Measurements from ENCODE around the gene LRRC58. TPM values are rescaled to one million over a fixed set of nuclear protein-coding genes. Genes with fewer than 3 reads are reported as not detected.
A peak's percentile ranks its signal among the peaks of the same experiment; 100 is the strongest.
"Not testable (repeated sequence)": the region's sequence is repeated elsewhere in the genome, so short reads cannot be mapped to it uniquely, and the experiment has no call there.

LRRC58 gene
- 15.3 TPM for polyA plus RNA-seq (2013, experiment 1 of 2; ENCODE audit: insufficient read length)
- 17.1 TPM for polyA plus RNA-seq (2013, experiment 2 of 2; ENCODE audit: insufficient read length)

DNA sequence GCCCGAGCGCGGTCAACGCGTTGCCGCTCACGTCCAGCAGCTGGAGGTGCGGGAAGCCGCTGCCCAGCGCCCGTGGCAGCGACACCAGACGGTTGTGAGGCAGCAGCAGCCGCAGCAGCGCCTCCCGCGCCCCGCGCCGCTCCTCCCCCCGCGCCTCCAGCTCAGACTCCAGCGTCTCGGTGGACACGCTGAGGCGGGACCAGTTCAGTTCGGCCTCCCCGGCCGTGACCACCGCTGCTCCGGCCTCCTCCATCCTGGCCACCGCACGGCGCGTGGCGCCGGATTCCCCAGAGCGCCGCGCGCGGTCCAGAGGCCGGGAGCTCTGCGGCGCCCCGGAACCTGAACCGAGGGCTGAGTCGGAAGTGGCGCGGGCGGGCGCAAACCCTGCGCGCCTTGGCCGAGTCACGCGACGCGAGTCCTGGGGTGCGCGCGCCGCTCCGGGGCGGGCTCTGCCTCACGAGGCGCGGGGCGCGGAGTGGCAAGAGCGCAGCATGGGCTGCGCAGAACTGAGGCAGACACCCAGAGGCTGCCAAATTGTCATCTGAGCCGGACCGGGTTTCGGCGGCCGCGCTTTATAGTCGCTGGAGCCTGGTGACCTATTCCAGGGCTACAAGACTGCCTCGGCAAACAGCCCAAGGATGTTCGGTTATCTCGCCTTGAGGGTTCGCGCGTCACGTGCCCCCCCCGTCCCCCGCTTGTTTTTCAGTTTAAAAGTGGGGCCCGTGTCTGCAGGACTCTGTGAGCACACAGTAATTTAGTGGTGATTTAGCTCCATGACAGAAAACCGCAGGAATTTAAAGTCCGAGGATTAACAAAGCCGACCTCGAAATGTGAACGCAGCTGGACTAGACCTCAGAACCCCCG is at the start of gene LRRC58:
LRRC58 (minus strand) TSS at position 364 of the 864 bp plus-strand sequence; CDS start at position 253, 111 bp downstream.
- DNase-seq = peak; percentile 93

DNA sequence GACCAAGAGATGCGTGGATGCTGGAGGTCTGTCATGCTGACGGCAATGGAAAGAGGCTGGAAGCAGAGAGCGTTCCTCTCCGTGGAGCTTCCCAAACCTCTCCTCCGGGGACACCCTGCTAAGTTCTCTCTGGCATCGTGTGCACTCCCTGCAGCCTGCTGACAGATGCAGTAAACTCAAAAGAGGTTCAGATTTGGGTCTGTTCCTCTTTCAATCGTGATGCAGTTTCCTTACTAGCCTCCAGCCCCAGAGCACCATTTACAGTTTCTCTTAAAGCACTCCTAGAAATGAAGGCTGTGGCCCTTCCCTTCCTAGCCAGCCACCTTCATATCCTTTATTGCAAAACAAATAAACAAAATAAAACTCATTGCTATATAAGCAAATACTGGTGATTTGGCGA is 47.3 kb upstream of the LRRC58 start:
- no peak for DNase-seq

DNA sequence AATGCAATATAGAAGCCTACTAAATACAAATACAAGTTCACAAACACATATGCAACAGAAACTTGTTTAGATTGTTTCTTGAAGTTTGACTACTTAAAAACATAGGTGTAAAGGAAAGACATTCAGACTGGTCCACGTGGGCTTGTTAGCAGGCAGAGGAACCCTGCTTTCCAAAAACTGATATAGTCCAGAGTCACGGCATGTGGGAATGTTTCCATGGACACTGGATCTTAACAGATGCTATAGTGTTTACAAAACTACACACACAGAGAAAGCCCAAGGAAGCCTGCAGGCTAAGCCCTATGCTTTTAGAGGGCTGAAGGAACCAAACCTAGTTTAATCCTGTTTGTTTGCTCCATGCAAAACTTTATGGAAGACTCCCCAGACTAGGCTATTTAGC is 45.2 kb upstream of the LRRC58 start:
- no peak for DNase-seq

DNA sequence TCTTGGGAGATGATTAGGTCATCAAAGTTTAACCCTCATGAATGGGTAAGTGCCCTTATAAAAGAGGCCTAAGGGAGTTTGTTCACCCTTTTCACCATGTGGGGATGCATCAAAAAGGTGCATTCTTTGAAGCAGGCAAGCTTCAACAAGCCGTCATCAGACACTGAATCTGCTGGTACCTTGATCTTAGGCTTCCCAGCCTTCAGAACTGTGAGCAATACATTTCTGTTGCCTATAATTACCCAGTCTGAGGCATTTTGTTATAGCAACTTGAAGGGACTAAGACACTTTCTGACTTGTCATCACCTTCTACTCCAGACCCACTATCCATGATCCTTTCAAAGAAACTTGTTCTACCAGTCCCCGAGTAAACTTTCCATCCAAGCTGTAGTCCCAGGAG is 44.6 kb upstream of the LRRC58 start:
- no peak for DNase-seq

DNA sequence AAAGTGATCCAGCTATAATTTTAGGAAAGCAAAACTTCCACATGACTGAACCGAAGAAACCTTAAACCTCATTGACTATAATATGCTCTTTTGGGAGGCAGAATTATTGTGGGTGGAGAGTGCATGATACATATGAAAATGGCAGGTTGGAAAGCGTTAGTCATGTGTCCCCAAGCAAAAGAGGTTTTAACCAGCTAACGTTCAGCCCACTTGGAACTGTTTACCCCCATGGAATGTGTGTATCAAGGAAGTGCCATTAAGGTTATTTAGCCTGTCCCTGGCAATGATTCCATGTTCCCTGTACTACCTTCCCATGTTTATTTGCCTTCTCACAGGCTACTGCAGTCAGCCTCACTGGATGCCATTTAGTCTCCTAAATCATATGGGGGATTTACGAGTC is 44.1 kb upstream of the LRRC58 start:
- peak; percentile 26 for DNase-seq

DNA sequence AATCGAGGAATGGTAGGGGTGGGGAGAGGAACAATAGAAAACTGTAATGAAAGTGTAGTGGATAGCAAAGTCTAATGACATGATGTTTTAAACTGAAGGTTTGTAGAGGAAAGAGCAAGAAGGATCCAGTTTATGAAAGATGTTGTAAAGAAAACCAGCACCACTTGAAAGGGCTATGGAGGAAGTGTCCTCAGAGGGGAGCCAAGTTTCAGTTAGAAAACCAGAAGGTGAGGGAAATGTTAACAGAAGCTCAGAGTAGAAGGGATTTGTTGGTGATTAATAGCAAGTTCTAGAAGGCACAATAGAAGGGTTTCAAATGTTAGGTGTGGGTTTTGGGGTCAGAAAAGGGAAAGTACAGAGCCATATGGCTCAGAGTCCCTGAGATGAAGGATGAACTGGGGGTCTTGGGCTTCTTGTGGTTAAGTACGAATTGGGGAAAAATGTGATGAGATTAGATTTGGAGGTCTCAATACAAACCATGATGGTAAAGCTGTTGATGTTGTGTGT is 33.8 kb upstream of the LRRC58 start:
- no peak for DNase-seq

DNA sequence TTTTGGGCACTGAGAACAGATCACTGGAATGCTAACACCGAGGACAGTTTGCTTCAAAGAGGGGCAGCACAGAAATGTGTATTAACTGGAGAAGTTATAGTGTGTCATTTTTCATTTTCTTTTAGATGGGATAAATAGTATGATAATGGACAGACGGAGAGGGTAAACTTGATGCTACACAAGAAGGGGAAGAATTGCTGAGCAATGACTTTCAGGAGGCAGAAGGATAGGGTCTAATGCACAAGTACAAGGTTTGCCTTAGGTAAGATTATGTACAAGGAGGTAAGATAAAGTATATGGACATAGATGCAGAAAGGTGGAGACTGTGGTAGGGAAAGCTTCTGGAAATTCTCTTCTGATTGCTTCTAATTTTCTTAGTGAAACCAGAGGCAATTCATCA is 32.3 kb upstream of the LRRC58 start:
- DNase-seq = no peak

DNA sequence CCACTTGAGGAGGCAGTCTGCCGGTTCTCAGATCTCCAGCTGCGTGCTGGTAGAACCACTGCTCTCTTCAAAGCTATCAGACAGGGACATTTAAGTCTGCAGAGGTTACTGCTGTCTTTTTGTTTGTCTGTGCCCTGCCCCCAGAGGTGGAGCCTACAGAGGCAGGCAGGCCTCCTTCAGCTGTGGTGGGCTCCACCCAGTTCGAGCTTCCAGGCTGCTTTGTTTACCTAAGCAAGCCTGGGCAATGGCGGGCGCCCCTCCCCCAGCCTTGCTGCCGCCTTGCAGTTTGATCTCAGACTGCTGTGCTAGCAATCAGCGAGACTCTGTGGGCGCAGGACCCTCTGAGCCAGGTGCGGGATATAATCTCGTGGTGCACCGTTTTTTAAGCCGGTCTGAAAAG is 28.8 kb upstream of the LRRC58 start:
- not testable (repeated sequence) for DNase-seq

DNA sequence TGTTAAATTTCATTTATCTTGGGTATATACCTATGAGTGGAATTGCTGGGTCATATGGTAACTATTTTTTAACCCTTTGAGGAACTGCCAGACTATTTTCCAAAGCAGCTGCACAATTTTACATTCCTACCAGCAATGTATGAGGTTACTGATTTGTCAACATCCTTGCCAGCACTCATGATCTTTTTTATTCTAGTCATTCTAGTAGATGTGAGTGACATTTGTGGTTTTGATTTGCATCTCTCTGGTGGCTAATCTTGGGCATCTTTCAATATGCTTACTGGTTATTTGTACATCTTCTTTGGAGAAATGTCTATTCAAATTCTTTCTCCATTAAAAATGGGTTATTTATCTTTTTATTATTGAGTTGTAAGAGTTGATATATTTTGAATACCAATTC is 21.3 kb upstream of the LRRC58 start:
- no peak for DNase-seq

DNA sequence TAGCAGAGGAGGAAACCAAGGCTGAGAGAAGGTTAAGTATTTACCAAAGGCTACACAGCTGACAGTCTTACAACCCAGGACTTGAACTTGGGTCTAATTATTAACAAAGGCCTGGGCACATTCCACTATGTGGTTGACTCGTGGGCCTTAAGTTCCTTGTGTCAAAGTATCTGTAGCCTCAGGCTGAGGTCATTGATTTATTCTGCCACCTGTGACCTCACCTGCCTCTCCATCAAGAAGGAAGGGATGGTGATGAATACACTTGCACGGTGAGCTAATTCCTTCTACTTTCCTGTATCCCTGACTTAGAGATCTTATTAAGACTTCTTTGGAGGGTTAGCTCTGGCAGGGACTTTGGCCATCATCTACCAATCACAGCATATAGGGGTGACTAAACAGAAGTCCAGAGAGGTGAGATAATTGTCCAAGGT is 19.9 kb upstream of the LRRC58 start:
- no peak for DNase-seq

DNA sequence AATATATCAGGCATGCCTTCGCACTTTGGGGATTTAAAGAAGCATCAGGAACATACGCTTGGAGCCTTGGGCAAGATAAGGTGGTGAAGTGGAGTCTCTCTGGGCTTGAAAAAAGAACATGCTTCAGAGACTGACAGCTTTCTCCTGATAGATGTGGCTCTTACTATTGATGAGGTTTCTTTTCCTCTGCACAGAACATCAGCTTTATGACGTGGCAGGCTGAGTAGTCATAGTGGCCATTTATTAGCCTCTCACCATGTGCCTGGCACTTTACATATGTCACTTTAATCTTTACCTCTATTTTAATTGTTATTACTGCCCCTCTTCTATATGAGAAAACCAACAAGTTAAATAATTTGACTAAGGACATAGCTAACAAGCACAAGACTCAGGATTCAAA is 19.0 kb upstream of the LRRC58 start:
- DNase-seq = no peak

DNA sequence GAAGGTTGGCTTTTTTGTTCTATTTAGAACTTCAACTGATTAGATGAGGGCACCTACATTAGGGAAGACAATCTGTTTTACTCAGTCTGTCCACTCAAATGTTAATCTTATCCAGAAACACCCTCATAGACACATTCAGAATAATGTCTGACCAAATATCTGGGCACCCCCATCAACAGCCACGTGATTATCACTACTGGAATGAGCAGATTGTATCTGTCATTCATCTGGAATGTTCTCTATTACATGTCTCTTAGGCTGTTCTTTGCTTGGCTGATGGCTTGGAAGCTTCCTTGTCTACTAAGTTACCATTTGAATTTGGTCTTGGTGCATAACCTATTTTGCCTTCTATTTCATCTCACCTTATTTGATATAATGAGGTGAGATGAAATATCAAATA is 15.7 kb upstream of the LRRC58 start:
- peak; percentile 65 for DNase-seq

DNA sequence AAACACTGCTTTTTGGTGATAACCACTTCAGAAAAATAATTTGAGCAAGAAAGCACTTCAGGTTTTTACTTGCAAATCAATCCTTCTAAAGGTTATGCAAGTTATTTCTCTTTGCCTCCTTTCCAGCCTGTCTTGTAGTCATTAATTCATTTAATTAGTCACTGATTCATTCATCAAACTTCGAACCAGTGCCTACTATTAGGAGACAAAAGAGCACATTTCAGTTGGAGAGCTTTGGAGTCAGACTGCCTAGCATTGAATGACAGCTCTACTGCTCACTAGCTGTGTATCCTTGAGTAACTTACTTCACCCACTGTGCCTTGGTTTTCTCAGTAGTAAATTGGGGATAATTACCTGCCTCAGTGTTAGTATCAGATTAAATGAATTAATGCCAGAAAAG is 14.9 kb upstream of the LRRC58 start:
- no peak for DNase-seq

DNA sequence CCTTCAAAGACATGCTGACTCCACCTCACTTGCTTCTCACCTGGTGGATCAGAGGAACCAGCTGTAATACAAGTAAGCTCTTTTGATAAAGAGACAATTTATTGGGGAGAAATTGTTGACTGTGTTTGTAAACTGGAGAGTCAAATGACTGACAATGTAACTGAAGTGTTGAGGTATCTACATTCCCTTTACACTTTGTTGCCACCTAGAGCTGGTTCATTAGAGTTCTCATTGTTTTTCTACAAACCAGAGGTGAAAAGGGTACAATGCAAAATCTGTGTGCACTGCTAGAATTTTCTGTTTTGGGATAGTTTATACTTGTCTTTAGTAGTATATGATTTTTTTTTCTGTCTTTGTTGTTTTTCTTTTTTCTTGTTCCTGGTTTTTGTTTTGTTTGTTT is 8.7 kb upstream of the LRRC58 start:
- DNase-seq = no peak

DNA sequence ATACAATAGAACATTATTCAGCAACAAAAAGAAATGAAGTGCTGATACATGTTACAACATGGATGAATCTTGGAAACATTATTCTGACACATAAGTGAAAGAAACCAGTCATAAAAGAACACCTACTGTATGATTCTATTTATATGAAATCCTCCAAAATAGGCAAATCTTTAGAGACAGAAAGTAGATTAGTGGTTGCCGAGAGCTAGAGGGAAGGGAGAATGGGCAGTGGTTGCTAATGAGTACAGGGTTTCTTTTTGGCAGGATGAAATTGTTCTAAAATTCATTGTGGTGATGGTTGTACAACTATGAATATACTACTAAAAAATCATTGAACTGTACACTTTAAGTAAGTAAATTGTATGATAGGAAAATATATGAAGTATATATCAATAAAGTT is 6.3 kb upstream of the LRRC58 start:
- DNase-seq = no peak

DNA sequence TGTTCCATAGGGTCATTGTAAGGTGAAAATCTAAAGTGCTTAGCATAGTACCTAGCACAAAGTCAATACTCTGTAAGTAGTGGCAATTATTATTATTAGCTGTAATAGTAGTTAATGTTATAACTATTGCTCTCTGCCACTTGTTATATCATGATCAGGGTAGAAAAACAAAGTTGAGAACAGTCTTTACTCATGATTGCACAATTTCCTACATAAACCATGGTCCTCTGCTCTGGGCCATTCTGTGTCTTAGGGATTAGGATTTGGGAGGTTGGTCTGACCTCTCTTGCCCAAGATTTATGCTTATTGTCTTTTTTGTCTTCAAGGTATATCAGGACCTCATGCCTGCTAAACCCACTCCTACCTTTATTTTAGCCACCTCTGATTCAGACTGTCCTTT is 4.3 kb upstream of the LRRC58 start:
- no peak for DNase-seq

DNA sequence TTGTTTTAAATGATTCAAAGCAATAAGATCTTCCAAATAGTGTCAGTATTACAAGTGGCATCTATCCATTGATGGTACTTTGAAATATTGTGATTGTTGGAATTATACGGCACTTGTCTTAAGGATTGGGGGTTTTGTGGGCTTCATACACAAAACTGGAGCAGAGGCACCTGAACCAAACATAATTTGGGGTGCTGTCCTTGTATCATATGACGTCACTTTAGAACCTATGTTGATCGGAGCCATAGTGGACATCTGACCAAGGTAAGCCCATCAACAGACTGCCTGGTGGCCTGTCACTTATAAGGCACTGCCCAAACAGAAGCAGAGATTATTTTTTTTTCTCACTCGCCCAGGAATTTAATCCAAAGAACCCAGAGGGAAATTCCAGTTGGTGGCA is 2.9 kb upstream of the LRRC58 start:
- DNase-seq = no peak

DNA sequence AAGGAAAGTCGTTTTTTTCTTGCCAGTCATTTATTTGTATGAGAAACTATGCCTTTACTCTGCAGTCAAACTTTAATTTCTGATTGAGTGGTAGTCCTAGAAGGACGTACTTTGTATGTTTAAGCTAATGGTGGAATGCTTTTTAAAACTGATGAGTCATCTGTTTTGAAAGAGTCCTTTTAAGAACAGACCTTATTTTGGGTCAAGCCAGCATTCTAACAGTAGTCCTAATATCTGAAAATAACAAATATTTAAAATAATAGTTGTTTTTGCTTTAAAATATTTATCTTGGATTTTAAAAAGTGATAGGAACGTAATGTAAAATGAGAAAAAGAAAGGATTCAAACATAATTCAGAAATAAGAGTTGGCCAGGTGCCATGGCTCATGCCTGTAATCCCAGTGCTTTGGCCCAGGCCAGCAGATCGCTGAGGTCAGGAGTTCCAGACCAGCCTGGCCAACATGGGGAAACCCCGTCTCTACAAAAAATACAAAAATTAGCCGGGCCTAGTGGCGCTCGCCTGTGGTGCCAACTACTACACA is 1.3 kb upstream of the LRRC58 start:
- DNase-seq = peak; percentile 58

DNA sequence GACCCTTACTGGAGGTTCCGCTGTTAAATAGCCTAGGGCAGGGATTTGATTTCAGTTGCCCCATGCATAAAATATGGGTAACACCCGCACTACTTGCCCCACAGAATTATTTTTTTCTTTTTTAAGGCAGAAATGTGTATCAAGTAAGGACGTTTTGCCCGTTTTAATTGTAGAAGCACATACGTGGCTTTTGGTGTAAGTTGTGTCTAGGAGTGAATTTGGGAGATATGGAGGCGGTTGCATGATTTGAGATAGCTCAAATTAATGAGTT is 636 bp upstream of the LRRC58 start:
- DNase-seq = no peak

DNA sequence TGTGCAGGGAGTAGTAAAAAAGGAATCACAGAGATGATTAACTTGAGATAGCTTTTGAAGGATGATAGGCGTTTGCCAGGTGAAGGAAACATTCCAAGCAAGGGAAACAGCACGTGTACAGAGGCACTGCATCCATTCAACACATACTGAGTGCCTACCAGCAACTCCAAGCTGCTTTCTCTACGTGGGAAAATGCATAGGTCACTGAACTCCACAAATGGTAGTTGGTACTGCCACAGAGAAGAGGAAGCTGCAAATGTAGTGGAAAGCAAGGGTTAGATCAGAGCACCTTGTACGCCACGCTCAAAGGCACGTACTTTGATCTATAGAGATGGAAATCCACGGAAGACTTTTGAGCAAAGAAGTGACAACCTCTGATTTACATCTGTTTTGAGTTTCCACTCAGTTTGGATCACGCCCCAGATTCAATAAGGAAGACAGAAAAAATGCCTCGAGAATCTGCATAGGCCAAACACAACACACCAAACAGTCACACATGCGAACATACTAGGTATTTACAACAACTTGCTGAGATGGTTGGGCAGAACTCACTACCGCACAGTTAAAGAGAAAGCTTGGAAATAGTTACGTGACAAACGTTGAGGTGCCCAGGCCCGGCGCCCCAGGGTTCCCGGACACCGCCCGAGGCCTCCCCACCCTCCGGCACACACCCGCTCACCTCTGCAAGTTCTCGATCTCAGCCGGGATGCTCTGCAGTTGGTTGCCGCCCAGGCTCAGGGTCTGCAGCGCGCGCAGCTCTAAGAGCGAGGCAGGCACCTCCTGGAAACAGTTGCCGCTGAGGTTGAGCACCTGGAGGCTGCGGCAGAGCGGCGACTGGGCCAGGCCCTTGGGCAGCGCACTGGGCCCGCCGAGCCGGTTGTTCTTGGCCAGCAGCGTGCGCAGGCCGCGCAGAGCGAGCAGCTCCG is 826 bp downstream of the LRRC58 start:
- no peak for DNase-seq

DNA sequence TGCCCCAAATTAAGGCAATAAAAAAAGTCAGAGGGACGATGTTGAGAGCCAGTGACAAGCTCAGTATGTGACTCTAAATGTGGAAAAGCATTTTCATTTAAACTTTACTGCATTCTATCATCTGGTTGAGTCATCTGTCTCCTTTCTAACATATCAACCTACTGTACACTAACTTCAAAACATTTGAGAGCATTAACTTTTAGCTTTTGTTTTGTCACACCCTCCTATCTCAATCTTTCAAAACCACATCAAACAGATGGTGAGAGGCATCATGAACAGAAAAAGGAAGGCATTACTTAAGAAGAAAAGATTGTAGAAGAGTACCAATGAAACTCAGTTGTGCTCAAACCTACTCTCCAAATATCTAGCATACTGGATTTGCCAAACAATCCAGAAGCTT is 4.8 kb downstream of the LRRC58 start:
- DNase-seq = no peak

DNA sequence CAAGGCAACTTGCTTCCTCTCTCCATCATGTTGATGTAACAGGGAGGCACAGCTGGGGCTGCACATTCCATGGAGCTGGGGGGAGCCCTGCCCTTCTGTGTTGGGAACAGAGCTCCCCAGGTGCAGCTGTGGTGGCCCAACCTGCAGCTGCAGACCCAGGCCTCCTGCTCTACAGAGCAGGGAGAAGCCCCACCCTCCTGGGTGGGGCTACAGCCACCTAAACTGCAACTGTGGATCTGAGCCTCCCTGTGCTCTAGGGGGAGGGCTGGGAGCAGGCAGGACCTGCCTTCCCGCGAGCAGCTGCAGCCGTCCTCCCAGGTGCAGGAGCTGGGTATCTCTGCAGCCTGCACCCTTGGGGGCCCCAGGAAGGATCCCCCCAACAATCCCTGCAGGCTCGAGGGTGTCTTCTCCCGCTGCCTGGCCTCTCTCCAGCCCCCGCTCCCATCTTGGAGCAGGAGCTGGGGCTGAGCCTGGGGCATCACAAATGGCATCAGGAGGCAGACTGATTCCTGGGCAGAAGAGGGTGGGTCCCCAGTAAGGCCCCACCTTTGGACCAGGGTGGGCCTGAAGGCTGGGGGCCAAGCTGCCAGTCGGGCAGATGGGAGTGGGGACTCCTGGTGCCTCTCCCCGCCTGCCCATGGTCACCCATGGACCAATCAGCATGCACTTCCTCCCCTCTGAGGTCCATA is 7.4 kb downstream of the LRRC58 start:
- no peak for DNase-seq

DNA sequence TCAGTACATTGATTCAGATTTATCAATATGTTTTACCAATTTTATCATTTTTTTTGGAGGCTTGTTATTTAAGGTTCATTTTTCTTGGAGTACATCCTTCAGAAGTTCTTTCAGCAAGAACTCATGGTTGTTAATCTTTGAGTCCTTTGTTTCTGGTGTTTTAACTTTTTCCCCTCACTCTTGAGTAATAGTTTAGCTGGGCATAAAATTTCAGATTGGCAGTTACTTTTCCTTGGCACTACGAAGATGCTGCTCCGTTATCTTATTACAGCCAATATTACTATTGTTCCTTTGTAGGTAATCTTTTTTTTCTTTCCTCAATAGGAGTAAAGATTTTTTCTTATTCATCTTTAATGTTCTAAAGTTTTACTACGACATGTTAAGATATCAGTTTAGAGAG is 9.8 kb downstream of the LRRC58 start:
- DNase-seq = no peak
